ENCODE data around the gene CALCOCO2.
"Not testable (repeated sequence)": the region's sequence is repeated elsewhere in the genome, so short reads cannot be mapped to it uniquely, and the experiment has no call there.

The CALCOCO2 gene

GRCh38 chr17:48814504-48814903 lies 16.3 kb upstream of the CALCOCO2 start:
- DNase-seq (ENCODE audit: low read depth), result no peak
- TF ChIP-seq CTCF (conservative IDR thresholded peaks at IDR 0.05; ENCODE audit: low read depth, low read length), result peak; percentile 82
- no peak overlapping the region for H3K4me3 ChIP-seq (ENCODE audit: low read length)

GRCh38 chr17:48815311-48815710 lies 15.5 kb upstream of the CALCOCO2 start:
- no peak for DNase-seq (ENCODE audit: low read depth)
- no peak for TF ChIP-seq CTCF (conservative IDR thresholded peaks at IDR 0.05; ENCODE audit: low read depth, low read length)
- no peak overlapping the region for H3K4me3 ChIP-seq (ENCODE audit: low read length)

- no peak for DNase-seq (ENCODE audit: low read depth)
- TF ChIP-seq CTCF (conservative IDR thresholded peaks at IDR 0.05; ENCODE audit: low read depth, low read length), result no peak
- H3K4me3 ChIP-seq (ENCODE audit: low read length), result peak overlapping the region; percentile 61
Measured at GRCh38 chr17:48816438-48816773, 14.4 kb upstream of the CALCOCO2 start.

- peak; percentile 78 for DNase-seq (ENCODE audit: low read depth)
- H3K4me3 ChIP-seq (ENCODE audit: low read length), result peak within 1 kb of the TSS; percentile 61
- TF ChIP-seq CTCF (conservative IDR thresholded peaks at IDR 0.05; ENCODE audit: low read depth, low read length), result no peak
Measured at GRCh38 chr17:48816774-48817590, 13.9 kb upstream of the CALCOCO2 start, which contains the start of gene TTLL6. TTLL6 (minus strand) TSS chr17:48817229; CDS start chr17:48817072, 157 bp downstream.

- no peak for DNase-seq (ENCODE audit: low read depth)
- no peak overlapping the region for H3K4me3 ChIP-seq (ENCODE audit: low read length)
- TF ChIP-seq CTCF (conservative IDR thresholded peaks at IDR 0.05; ENCODE audit: low read depth, low read length), result no peak
Measured at GRCh38 chr17:48818361-48818841, 12.4 kb upstream of the CALCOCO2 start.

- DNase-seq (ENCODE audit: low read depth), result no peak
- no peak for TF ChIP-seq CTCF (conservative IDR thresholded peaks at IDR 0.05; ENCODE audit: low read depth, low read length)
- no peak overlapping the region for H3K4me3 ChIP-seq (ENCODE audit: low read length)
Measured at GRCh38 chr17:48819466-48819865, 11.4 kb upstream of the CALCOCO2 start.

GRCh38 chr17:48820936-48821335 lies 9.9 kb upstream of the CALCOCO2 start:
- DNase-seq (ENCODE audit: low read depth); H3K4me3 ChIP-seq (ENCODE audit: low read length): not testable (repeated sequence)

Data from retinal pigment epithelial cell (primary cell).